ENCODE data around the gene PACS2.

DNA sequence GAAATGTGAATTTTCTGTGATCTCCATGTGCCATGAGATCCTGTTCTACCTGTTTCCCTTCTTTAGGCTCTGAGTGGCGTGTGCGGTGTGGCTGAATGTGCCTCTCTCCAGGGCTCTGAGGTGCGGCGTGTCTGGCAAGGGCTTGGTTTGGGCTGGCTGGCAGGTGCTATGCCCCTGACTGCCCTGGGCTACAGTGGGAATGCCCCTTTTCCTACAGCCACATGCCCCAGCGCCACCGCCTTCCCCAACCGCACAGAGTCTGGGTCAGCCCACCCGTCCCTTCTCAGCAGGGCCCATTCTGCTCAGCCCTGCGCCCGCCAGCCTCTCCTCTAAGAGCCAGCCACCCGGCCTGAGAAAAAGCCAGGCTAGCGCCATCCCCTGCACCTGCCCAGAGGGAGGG, 41.5 kb upstream of the PACS2 start:
- TF ChIP-seq, protein P1, sequence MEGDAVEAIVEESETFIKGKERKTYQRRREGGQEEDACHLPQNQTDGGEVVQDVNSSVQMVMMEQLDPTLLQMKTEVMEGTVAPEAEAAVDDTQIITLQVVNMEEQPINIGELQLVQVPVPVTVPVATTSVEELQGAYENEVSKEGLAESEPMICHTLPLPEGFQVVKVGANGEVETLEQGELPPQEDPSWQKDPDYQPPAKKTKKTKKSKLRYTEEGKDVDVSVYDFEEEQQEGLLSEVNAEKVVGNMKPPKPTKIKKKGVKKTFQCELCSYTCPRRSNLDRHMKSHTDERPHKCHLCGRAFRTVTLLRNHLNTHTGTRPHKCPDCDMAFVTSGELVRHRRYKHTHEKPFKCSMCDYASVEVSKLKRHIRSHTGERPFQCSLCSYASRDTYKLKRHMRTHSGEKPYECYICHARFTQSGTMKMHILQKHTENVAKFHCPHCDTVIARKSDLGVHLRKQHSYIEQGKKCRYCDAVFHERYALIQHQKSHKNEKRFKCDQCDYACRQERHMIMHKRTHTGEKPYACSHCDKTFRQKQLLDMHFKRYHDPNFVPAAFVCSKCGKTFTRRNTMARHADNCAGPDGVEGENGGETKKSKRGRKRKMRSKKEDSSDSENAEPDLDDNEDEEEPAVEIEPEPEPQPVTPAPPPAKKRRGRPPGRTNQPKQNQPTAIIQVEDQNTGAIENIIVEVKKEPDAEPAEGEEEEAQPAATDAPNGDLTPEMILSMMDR (IDR thresholded peaks at IDR 0.05; ENCODE audit: low read depth, low read length, missing input control), result no peak
- no peak for TF ChIP-seq EGR1 (IDR thresholded peaks at IDR 0.05; ENCODE audit: low read depth in 2 of 2)
- no peak for TF ChIP-seq TAF1 (conservative IDR thresholded peaks at IDR 0.05)
- TF ChIP-seq FOXA1 (IDR thresholded peaks at IDR 0.05), result no peak
- TF ChIP-seq MAX (IDR thresholded peaks at IDR 0.05), result no peak
- TF ChIP-seq GABPA (IDR thresholded peaks at IDR 0.05 in 1 of 2, conservative IDR thresholded peaks at IDR 0.05 in 1 of 2), result no peak
- TF ChIP-seq RAD21 (IDR thresholded peaks at IDR 0.05), result no peak
- TF ChIP-seq RXRA (IDR thresholded peaks at IDR 0.05), result no peak
- TF ChIP-seq, protein P2, sequence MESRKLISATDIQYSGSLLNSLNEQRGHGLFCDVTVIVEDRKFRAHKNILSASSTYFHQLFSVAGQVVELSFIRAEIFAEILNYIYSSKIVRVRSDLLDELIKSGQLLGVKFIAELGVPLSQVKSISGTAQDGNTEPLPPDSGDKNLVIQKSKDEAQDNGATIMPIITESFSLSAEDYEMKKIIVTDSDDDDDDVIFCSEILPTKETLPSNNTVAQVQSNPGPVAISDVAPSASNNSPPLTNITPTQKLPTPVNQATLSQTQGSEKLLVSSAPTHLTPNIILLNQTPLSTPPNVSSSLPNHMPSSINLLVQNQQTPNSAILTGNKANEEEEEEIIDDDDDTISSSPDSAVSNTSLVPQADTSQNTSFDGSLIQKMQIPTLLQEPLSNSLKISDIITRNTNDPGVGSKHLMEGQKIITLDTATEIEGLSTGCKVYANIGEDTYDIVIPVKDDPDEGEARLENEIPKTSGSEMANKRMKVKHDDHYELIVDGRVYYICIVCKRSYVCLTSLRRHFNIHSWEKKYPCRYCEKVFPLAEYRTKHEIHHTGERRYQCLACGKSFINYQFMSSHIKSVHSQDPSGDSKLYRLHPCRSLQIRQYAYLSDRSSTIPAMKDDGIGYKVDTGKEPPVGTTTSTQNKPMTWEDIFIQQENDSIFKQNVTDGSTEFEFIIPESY (IDR thresholded peaks at IDR 0.05), result no peak
- no peak for TF ChIP-seq NR2F2 (IDR thresholded peaks at IDR 0.05)
- no peak for TF ChIP-seq JUND (IDR thresholded peaks at IDR 0.05)
